NCI-H187 (cell line): ENCODE results near the gene MYH1.

Source experiments
- DNase-seq, 2 experiments: peaks; one replicate each; lab custom pipeline; 2025; lab: John Stamatoyannopoulos, UW

The MYH1 gene

GRCh38 chr17:10482252-10482651 is 36.1 kb downstream of the MYH1 start:
- no peak for DNase-seq

DNA sequence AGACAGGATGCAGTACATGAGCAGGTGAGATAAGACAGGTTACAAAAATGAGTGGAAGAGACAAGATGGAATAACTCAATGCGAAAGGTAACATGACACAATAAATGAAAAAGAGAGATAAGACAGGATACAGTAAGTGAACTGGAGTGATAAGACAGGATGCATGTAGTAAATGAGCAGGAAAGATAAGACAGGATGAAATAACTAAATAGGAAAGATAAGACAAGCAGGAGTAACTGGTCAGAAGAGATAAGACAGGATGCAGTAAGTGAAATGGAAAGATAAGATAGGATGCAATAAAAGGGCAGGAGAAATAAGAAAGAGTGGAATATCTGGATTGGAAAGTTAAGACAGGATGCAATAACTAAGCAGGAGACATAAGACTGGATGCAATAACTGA is 40.6 kb downstream of the MYH1 start:
- DNase-seq: no peak

- no peak for DNase-seq
Observed at GRCh38 chr17:10474536-10474935, 43.8 kb downstream of the MYH1 start.

- no peak for DNase-seq
Observed at GRCh38 chr17:10471858-10472257, 46.5 kb downstream of the MYH1 start.

DNA sequence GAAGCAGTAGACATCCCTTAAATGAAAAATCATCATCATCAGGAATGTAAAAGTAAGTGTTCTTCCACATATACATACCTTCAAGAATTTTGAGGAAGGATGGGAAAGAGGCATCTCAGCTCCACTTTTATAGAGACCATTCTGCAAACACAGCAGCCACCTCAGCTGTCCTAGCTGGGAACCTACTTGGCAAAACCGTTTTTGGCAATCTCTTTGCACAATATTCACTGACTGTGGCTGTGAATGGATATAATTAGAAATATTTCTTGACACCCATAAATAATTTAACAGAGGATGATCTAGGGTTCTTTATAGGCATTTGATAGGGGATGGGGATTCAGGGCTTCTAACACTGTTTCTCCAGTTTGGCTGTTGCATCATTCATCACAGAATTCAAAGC is 48.9 kb downstream of the MYH1 start, which contains the start of gene MYH4:
MYH4 (minus strand) TSS at position 101 of the 400 bp plus-strand sequence. CDS start 2,814 bp downstream, outside the sequence.
- no peak for DNase-seq

DNA sequence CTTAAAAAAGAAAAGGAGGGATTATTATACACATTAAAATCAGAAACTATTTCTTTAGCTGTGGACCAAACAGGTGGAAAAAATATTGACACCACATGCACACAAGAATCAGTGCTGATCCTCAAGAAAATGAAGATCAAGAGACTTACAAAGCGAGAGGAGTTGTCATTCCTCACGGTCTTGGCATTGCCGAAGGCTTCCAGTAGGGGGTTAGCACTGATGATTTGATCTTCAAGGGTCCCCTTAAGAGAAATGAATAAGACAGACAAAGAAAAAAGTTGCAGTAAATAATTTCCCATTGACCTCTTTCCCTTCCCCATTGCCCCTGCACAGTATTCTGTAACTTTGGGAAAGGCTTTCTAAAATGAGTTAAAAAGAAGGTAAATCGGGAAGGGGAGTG is 54.9 kb downstream of the MYH1 start:
- no peak for DNase-seq

GRCh38 chr17:10460062-10460461 is 58.3 kb downstream of the MYH1 start:
- no peak for DNase-seq

DNA sequence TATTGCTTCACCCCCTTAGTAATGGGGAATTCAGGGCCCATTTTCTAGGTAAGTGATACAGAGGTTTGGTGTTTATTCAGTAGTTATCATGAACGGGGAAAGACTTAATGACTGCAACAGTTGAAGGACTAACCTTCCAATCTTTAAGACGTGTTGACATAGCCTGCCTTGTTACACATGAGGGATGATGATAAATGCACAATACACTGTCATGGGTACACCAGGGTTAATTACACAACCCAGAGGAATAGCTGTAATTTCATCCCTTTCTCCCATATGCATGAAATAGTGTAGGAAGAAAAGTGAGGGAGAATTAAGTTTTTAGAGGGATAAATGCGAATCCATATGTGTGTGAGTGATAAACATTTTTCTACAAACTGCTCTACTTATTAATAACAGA is 59.6 kb downstream of the MYH1 start:
- no peak for DNase-seq

DNA sequence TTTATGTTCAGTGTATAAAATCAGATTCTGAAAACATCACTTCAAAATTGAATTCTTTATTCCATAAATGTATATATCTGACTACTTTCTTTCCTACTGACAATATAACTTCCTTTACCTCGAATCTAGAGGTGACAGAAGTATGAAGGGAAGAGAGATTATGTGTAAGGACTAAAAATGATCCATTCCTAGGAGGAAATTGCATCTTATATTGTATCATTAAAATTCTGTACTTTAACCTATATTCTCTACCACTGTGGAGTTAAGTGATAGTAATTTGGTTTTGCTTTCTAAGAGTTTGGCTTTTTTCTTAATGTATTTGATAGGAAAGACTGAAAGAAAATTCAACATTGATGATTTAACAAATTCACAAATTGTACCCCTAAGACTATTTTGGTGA is 60.4 kb downstream of the MYH1 start:
- DNase-seq: no peak

DNA sequence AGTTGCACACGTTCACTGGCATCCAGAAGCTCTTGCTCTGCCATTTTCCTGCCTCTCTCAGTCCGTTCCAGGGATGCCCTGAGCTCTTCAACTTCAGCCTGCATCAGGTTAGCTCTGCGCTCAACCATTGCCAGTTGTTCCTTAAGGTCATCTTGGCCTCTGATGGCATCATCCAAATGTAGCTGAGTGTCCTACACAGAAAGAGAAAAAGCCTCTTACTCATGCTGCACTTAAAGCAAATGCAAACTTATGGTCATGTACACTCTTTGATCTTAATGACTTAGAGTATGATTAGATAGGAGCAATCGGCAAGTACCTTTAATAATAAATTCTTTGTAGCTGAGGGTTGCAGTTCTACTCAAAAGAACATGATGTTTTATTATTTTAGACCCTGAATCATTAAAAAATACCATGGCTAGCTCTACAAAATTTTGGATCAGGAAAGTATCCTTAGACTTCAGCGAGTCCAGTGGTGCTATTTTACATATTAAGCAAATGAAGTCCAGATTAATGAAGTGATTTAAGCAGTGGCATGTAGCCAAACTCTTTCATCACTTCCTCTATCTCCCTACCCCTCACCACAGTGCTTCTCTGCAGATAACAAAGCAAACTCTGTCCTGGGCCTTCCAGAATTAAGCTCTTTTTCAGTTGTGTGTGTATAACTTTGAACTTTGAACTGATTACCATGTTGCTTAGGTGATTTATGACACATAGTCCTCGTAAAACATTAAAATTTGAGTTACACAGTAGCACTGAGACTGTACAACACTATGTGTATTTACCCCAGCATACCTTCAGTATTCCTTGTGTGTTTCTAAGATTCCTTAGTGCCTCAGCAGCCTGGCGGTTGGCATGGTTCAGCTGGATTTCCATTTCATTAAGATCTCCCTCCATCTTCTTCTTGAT is 71.1 kb downstream of the MYH1 start:
- no peak for DNase-seq
